Loucy (cell line): ENCODE measurements around the gene DHPS.

Source experiments
- H2AFZ ChIP-seq: fragments of 200-600 bp; sonication (generic); 2 replicates; pipeline ENCODE4 v1.6.0; 2016; ENCODE audit warnings: antibody characterized with exemption, mild to moderate bottlenecking, low read length, moderate library complexity
- H3F3A ChIP-seq: fragments of 200-600 bp; 2 replicates; pipeline ENCODE4 v1.6.0; 2016; ENCODE audit warnings: antibody characterized with exemption, low read depth, mild to moderate bottlenecking
- H3K27me3 ChIP-seq: fragments of 200-600 bp; sonication (generic); 2 replicates; pipeline ENCODE4 v1.6.1; 2014; ENCODE audit warnings: low read length, mild to moderate bottlenecking; ENCODE audit not compliant: insufficient read depth, poor library complexity, severe bottlenecking
- H3K36me3 ChIP-seq: fragments of 200-600 bp; sonication (generic); 2 replicates; pipeline ENCODE4 v1.6.1; 2016; ENCODE audit warnings: low read length; ENCODE audit not compliant: insufficient read depth
- H3K4me1 ChIP-seq: fragments of 200-600 bp; sonication (generic); 2 replicates; pipeline ENCODE4 v1.5.1; 2014; ENCODE audit warnings: low read length, mild to moderate bottlenecking; ENCODE audit not compliant: insufficient read depth, poor library complexity, severe bottlenecking
- H3K4me2 ChIP-seq: fragments of 200-600 bp; sonication (generic); 2 replicates; pipeline ENCODE4 v1.6.0; 2014; ENCODE audit warnings: antibody characterized with exemption, low read length, low read depth, mild to moderate bottlenecking; ENCODE audit not compliant: poor library complexity, severe bottlenecking
- H3K4me3 ChIP-seq: fragments of 200-600 bp; sonication (generic); 2 replicates; pipeline ENCODE4 v1.5.1; 2014; ENCODE audit warnings: low read length, mild to moderate bottlenecking, mixed read lengths; ENCODE audit not compliant: poor library complexity, severe bottlenecking
- H3K79me2 ChIP-seq: fragments of 200-600 bp; sonication (generic); 2 replicates; pipeline ENCODE4 v1.6.1; 2014; ENCODE audit warnings: low read length; ENCODE audit not compliant: insufficient read depth
- H3K9ac ChIP-seq: fragments of 200-600 bp; sonication (generic); 2 replicates; pipeline ENCODE4 v1.6.0; 2014; ENCODE audit warnings: mild to moderate bottlenecking, low read depth, low read length, moderate library complexity; ENCODE audit not compliant: poor library complexity, severe bottlenecking
- H3K9me2 ChIP-seq: fragments of 200-600 bp; sonication (generic); replicated peaks from 2 replicates; pipeline ENCODE4 v1.6.1; 2016; ENCODE audit warnings: low read depth, low read length, mixed read lengths
- H3K9me3 ChIP-seq: fragments of 200-600 bp; sonication (generic); 2 replicates; pipeline ENCODE4 v1.6.1; 2014; ENCODE audit warnings: mild to moderate bottlenecking, antibody characterized with exemption, low read length, low read depth; ENCODE audit not compliant: insufficient read depth
- H4K20me1 ChIP-seq: fragments of 200-600 bp; sonication (generic); 2 replicates; pipeline ENCODE4 v1.6.0; 2014; ENCODE audit warnings: antibody characterized with exemption, low read length, mild to moderate bottlenecking; ENCODE audit not compliant: insufficient read depth, poor library complexity, severe bottlenecking
- EZH2phosphoT487 ChIP-seq: fragments of 200-600 bp; IDR thresholded peaks from 2 replicates; pipeline ENCODE4 v1.6.1; 2018; ENCODE audit warnings: antibody characterized with exemption, mild to moderate bottlenecking, moderate library complexity, borderline replicate concordance
- TF ChIP-seq, protein P1 (sequence below): fragments of 200-600 bp; sonication (generic); conservative IDR thresholded peaks from 2 replicates; pipeline ENCODE4 v1.5.1; 2014; ENCODE audit warnings: mild to moderate bottlenecking, antibody characterized with exemption, low read length

Gene DHPS

DNA sequence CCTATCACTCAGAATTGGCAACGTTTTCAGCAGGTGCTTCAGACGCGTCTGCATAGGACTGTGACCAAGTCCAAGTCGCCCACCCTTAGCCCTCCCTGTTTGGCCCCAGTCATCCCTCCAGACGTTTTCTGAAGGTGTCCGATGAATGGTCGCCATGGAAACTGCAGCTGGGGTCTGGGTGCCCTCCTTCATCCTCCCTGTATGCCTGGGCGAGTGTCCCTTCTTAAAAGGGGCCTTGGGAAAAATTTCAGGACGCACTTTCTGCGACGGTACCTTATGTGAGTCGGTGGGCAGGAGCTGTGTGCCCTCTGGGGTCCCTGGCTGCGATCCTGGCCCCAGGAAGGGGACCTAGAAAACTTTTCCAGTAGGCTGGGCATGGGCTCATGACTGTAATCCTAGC lies 40.2 kb downstream of the DHPS start:
- Histone ChIP-seq H3K9me3 (no peaks in the 10 kb centered on the region), H4K20me1 (no peaks in the 10 kb centered on the region), H3K79me2 (no peaks in the 10 kb centered on the region), H3K4me3 (no peak overlapping the region), H3K9ac (no peak overlapping the region), H3K36me3 (no peaks in the 10 kb centered on the region), H3F3A (no peaks in the 10 kb centered on the region), H3K27me3 (no peaks in the 10 kb centered on the region), H3K4me1 (peaks cover 4% of the 10 kb centered on the region), H3K9me2 (no peaks in the 10 kb centered on the region), H2AFZ (no peak overlapping the region), H3K4me2 (no peak overlapping the region)
- no peak for TF ChIP-seq EZH2phosphoT487

DNA sequence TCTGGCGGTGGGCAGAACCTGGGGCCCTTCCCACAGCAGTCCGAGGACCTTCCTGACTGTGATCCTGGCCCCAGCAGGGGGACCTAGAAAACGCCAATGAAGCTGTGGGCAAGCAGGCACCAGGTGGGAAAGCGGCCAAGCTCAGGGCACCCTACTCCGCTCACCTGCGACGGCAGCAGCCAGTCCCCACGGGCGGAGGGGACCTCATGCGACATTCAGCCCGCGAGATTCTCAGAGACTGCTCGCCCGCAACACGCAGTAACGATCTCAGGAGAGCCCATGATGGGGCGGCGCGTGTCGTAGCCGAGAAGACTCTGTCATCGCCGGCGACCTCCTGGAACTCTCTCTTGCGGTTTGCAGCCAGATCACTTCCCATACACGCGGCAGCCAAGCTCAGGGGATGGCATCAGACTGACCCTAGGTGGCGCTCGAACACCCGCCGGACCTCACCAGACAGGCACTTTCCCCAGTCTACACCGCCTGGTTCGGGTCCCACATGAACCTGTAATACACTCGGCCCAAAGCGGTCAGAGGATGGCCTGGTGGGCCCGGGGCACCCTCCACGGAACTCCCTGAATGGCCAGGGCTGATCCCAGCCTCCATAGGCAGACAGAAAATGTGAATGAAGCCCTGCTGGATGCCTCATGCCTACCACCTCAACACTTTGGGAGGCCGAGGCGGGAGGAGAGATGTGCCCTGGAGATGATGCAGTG lies 41.6 kb downstream of the DHPS start:
- Histone ChIP-seq H3K79me2 (no peaks in the 10 kb centered on the region), H4K20me1 (no peaks in the 10 kb centered on the region), H3K4me2 (peak overlapping the region; percentile 84), H3F3A (no peaks in the 10 kb centered on the region), H3K27me3 (no peaks in the 10 kb centered on the region), H3K4me3 (peak overlapping the region; percentile 64), H3K9me3 (no peaks in the 10 kb centered on the region), H3K4me1 (peaks cover 4% of the 10 kb centered on the region), H2AFZ (peak overlapping the region; percentile 98), H3K36me3 (no peaks in the 10 kb centered on the region), H3K9me2 (no peaks in the 10 kb centered on the region), H3K9ac (peak overlapping the region; percentile 57)
- TF ChIP-seq EZH2phosphoT487 = no peak
- TF ChIP-seq, protein P1, sequence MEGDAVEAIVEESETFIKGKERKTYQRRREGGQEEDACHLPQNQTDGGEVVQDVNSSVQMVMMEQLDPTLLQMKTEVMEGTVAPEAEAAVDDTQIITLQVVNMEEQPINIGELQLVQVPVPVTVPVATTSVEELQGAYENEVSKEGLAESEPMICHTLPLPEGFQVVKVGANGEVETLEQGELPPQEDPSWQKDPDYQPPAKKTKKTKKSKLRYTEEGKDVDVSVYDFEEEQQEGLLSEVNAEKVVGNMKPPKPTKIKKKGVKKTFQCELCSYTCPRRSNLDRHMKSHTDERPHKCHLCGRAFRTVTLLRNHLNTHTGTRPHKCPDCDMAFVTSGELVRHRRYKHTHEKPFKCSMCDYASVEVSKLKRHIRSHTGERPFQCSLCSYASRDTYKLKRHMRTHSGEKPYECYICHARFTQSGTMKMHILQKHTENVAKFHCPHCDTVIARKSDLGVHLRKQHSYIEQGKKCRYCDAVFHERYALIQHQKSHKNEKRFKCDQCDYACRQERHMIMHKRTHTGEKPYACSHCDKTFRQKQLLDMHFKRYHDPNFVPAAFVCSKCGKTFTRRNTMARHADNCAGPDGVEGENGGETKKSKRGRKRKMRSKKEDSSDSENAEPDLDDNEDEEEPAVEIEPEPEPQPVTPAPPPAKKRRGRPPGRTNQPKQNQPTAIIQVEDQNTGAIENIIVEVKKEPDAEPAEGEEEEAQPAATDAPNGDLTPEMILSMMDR = peak; percentile 89

DNA sequence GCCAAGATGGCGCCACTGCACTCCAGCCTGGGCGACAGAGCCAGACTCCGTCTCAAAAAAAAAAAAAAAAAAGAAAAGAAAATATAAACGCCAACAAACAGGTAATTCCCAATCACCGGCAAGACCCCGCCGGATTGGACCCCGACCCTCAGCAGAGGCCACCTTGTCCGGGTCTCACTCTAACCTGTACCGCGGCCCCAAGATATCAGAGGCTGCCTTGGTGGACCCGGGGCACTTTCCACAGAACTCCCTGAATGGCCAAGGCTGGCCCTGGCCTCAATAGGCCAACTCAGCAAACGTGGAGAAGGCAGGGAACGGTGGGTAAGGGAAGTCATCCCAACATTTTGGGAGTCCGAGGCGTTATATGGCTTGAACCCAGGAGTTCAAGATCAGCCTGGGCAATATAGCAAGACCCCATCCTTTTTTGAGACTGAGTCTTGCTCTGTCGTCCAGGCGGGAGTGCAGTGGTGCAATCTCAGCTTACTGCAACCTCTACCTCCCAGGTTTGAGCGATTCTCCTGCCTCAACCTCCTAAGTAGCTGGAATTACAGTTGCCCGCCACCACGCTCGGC lies 43.0 kb downstream of the DHPS start:
- no peaks in the 10 kb centered on the region for H3F3A ChIP-seq
- no peaks in the 10 kb centered on the region for H3K36me3 ChIP-seq
- H2AFZ ChIP-seq = no peak overlapping the region
- no peaks in the 10 kb centered on the region for H3K9me3 ChIP-seq
- no peak overlapping the region for H3K4me3 ChIP-seq
- H3K9ac ChIP-seq = no peak overlapping the region
- H3K4me1 ChIP-seq = peaks cover 4% of the 10 kb centered on the region
- no peaks in the 10 kb centered on the region for H3K27me3 ChIP-seq
- H3K79me2 ChIP-seq = no peaks in the 10 kb centered on the region
- TF ChIP-seq, protein P1 = no peak
- TF ChIP-seq EZH2phosphoT487 = no peak
- H3K9me2 ChIP-seq = no peaks in the 10 kb centered on the region
- no peaks in the 10 kb centered on the region for H4K20me1 ChIP-seq
- no peak overlapping the region for H3K4me2 ChIP-seq
